Subcutaneous adipose tissue (tissue), 4 donors: ENCODE measurements around the gene ITFG2. TPM values are rescaled to one million over a fixed set of nuclear protein-coding genes. Genes with fewer than 3 reads are reported as not detected.

Experiments used
- CTCF ChIP-seq: fragments of 450-650 bp; IDR thresholded peaks from one replicate; pipeline ENCODE4 v1.5.1; 2016; ENCODE audit warnings: low read depth, mild to moderate bottlenecking, control low read depth, antibody characterized with exemption, moderate library complexity
- total RNA-seq, 4 donors: library from RNA; depleted of rRNA; stranded (reverse); fragments of >200 nt; gene quantifications; one replicate each; pipeline ENCODE4 v1.1.0, GENCODE V29; 2016

ITFG2 gene
- total RNA-seq, 4 donors from 2014 or later: 10.9 to 37.7 (median 23.4) TPM

- no peak for TF ChIP-seq CTCF
These were observed 32.8 kb downstream of the ITFG2 start for GRCh38 chr12:2845280-2845679.

DNA sequence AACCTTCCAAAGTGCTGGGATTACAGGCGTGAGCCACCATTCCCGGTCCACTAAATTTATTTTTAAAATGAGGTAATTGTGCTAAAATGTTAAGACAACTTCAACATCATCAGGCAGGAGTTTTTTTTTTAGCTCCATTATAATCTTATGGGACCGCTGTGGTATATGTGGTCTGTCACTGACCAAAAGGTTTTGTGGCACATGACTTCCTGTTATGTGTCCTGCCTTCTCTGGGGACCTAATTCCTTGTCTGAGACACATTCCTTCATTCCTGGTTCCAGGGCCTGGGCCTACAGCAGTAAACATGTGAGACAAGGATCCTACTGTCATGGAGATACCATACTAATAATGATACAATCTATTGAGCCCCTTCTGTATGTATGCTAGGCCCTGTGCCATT, 39.5 kb downstream of the ITFG2 start:
- no peak for TF ChIP-seq CTCF

DNA sequence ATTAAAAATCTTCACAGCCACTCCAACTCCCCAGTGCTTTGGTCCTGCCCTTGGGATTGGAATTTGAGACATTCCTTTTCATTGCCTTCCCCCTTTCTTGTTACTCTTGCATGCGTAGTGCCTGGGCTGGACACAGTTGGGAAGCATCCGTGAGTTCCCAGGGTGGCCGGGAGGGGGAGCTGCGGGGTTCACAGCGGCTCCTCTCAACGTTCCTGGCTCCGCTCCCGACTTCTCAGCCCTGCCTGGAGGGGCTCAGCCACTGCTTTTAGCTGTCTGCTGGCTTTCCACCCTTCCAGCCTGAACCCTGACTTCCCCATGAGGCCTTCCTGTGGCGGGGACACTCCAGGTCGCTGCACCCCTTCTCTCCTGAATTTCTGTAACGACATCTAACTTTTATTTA, 41.2 kb downstream of the ITFG2 start:
- no peak for TF ChIP-seq CTCF

DNA sequence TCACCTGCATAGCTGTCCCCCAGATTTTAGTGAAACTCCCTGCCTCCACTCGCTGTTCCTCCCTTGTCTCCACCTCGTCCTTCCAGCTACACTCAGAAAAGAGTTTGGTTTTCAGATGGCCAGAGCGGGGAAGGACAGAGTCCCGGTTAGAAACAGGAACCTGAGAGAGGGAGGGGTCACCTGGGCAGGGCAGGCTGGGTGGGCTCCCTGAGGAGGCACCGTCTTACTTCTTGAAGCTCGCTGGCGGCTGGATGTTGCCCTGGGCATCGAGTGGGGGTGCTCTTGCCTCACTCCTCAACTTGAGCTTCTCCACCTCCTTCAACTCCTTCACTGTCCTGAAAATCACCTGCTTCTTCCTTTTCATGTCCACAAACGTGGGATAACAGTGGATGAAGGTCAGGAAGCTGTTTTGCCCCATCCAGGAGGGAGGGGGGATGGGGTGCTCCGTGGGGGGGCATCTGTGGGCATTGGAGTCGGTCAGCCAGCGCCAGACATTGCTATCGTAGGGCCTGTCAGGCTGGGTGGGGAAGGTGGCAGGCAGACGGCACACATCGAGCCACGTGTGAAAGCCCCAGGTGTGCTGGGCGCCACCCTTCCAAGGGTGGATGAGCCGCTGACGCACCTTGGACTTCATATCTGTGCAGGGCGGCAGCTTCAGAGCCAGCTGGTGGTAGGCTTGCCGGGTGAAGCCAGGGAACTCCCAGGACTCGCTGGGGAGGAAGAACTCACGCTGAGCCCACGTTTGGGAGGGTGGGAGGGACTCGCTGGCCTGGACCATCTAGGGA, 42.4 kb downstream of the ITFG2 start:
- TF ChIP-seq CTCF: no peak

DNA sequence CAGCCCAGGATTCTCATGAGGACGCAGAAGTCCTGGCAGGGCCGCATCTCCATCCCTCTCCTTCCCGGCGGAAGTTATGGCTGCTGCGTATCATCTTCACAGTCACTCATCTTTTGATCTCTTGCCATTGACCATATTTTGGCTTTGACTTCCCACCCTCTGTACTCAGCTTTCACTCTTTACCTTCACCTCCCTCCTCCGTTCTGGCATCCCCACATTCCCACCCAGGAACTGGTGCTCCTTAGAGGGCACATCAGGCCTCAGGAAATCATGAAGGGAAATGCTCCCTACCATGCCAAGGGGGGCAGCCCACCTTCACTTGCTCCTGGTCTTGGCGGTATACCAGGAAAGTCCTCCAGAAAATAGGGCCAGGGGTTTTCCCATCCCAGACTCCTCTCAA, 43.1 kb downstream of the ITFG2 start:
- TF ChIP-seq CTCF: no peak

DNA sequence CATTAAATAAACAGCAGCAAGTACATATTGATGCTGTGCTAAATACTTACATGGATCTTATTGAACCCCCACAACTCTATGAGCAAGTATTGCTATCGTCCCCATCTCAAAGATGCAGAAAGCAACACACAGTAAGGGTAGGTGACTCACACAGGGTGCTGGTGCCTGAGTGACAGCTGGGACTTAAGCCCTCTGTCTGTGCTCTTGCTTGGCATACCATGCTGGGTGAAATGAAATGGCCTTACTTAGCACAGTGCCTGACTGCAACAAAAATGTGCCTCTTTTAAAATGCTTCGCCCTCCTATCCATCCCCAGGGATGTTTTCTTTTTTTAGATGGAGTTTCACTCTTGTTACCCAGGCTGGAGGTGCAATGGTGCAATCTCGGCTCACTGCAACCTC, 43.6 kb downstream of the ITFG2 start:
- TF ChIP-seq CTCF: no peak

DNA sequence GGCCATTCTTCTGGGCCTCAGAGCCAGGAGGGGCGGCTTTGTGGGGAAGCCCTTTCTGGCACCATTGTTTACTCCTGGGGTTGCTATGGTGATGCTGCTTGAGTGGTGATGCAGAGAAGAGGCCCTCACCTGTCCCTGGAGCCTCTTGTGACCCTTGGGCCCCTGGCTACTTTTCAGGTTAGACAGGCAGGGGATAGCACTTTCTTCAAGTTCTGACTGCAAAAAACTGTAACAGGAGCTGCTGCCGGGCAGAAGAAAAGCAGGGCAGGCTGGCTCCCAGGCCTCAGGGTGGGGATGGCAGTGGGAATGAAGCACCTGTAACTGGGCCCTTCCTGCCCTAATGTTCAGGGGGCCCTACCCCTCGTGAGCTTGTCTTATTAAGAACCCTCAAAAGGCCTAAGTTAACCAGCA, 44.6 kb downstream of the ITFG2 start, which contains the start of gene TEX52:
TEX52 (minus strand) TSS at position 19 of the 411 bp plus-strand sequence; CDS start at position 6, 13 bp downstream.
- TF ChIP-seq CTCF: no peak
